SK-N-SH (cell line): Measurements from ENCODE around the gene RMI2. TPM values are rescaled to one million over a fixed set of nuclear protein-coding genes. Genes with fewer than 3 reads are reported as not detected.

ENCODE experiments used
- CTCF ChIA-PET: fragments of 300-600, 350-600 bp; formaldehyde crosslinking; extraction: SDS; loops from one replicate; lab custom pipeline; 2021; lab: Yijun Ruan, JAX
- POLR2A ChIA-PET: fragments of 350-600 bp; sonication (Branson Sonifier 250); formaldehyde crosslinking; extraction: SDS; loops from one replicate; lab custom pipeline; 2020; ENCODE audit warnings: antibody characterized with exemption, inconsistent platforms; lab: Yijun Ruan, JAX
- DNase-seq: peaks from one replicate; pipeline ENCODE4 v3.0.0; 2012
- H2AFZ ChIP-seq: fragments of 200-600 bp; sonication (generic); 2 replicates; pipeline ENCODE4 v1.8.1; 2016; ENCODE audit warnings: antibody characterized with exemption, mild to moderate bottlenecking, low read depth
- H3F3A ChIP-seq: fragments of 200-600 bp; sonication (generic); replicated peaks from 2 replicates; pipeline ENCODE3; 2016; ENCODE audit warnings: antibody characterized with exemption, mild to moderate bottlenecking; ENCODE audit not compliant: insufficient read depth
- H3K27ac ChIP-seq, 2 experiments: fragments of 200-500 bp in 1 of 2; fragments of 200-600 bp in 1 of 2; sonication (Bioruptor generic) in 1 of 2; sonication (generic), shearing (Covaris generic) in 1 of 2; 2 replicates each; pipeline versions ENCODE4 v1.5.1 to v1.6.1; 2014 to 2016; ENCODE audit warnings: low read depth in 2 of 2, inconsistent platforms in 1 of 2, low read length in 1 of 2, mild to moderate bottlenecking in 1 of 2, mixed read lengths in 1 of 2
- H3K27me3 ChIP-seq: fragments of 200-600 bp; sonication (generic), shearing (Covaris generic); 2 replicates; pipeline ENCODE4 v1.6.1; 2016; ENCODE audit warnings: mixed run types; ENCODE audit not compliant: insufficient read depth
- H3K36me3 ChIP-seq, 2 experiments: fragments of 200-500 bp in 1 of 2; fragments of 200-600 bp in 1 of 2; sonication (Bioruptor generic) in 1 of 2; sonication (generic) in 1 of 2; replicated peaks in 1 of 2; 2 replicates each; pipeline versions ENCODE3 to v1.5.1; 2014 to 2016; ENCODE audit warnings: low read length in 1 of 2, mild to moderate bottlenecking in 1 of 2; ENCODE audit not compliant: insufficient read depth in 2 of 2, control insufficient read depth in 1 of 2
- H3K4me1 ChIP-seq, 2 experiments: fragments of 200-500 bp in 1 of 2; fragments of 200-600 bp in 1 of 2; sonication (Bioruptor generic) in 1 of 2; sonication (generic), shearing (Covaris generic) in 1 of 2; 2 replicates each; pipeline versions ENCODE4 v1.5.1 to v1.6.1; 2014 to 2016; ENCODE audit warnings: low read depth in 1 of 2, low read length in 1 of 2, mixed run types in 1 of 2; ENCODE audit not compliant: insufficient read depth in 2 of 2, control insufficient read depth in 1 of 2
- H3K4me2 ChIP-seq: fragments of 200-600 bp; sonication (generic), shearing (Covaris generic); 2 replicates; pipeline ENCODE4 v1.6.1; 2017; ENCODE audit warnings: mixed run types
- H3K4me3 ChIP-seq, 2 experiments: fragments of 200-500 bp in 1 of 2; fragments of 200-600 bp in 1 of 2; sonication (Bioruptor generic) in 1 of 2; sonication (generic), shearing (Covaris generic) in 1 of 2; 2 replicates each; pipeline versions ENCODE4 v1.5.1 to v1.8.1; 2014 to 2016; ENCODE audit warnings: low read depth in 2 of 2, inconsistent platforms in 1 of 2, low read length in 1 of 2, mild to moderate bottlenecking in 1 of 2, mixed read lengths in 1 of 2, moderate library complexity in 1 of 2
- H3K79me2 ChIP-seq: fragments of 200-600 bp; sonication (generic); 2 replicates; pipeline ENCODE4 v1.8.1; 2017; ENCODE audit warnings: mild to moderate bottlenecking; ENCODE audit not compliant: insufficient read depth
- H3K9ac ChIP-seq: fragments of 200-600 bp; sonication (generic); 2 replicates; pipeline ENCODE4 v1.6.1; 2017; ENCODE audit warnings: mixed run types
- H3K9me2 ChIP-seq: fragments of 200-600 bp; sonication (generic); 2 replicates; pipeline ENCODE4 v1.6.1; 2017; ENCODE audit warnings: mixed run types
- H3K9me3 ChIP-seq: fragments of 200-600 bp; sonication (generic); 2 replicates; pipeline ENCODE4 v1.6.1; 2017; ENCODE audit warnings: mixed run types, mild to moderate bottlenecking, moderate library complexity
- H4K20me1 ChIP-seq: fragments of 200-600 bp; sonication (generic); 2 replicates; pipeline ENCODE4 v1.6.1; 2017; ENCODE audit warnings: mild to moderate bottlenecking, mixed run types; ENCODE audit not compliant: insufficient read depth
- CHD2 ChIP-seq: fragments of 150-350 bp; IDR thresholded peaks from 2 replicates; pipeline ENCODE4 v1.6.1; 2018; ENCODE audit warnings: low read length; ENCODE audit not compliant: partially characterized antibody
- EP300 ChIP-seq, 2 experiments: IDR thresholded peaks; 2 replicates each; pipeline versions ENCODE4 v1.4.0 to v1.6.1; 2012; ENCODE audit warnings: borderline replicate concordance in 1 of 2, low read depth in 1 of 2, low read length in 1 of 2
- EZH2phosphoT487 ChIP-seq: fragments of 200-600 bp; sonication (generic); IDR thresholded peaks from 2 replicates; pipeline ENCODE4 v1.6.1; 2017; ENCODE audit warnings: low read depth, mixed run types, mild to moderate bottlenecking, antibody characterized with exemption, moderate library complexity, borderline replicate concordance
- FOSL2 ChIP-seq: IDR thresholded peaks from 2 replicates; pipeline ENCODE4 v1.4.0; 2012; ENCODE audit warnings: low read depth, mild to moderate bottlenecking, moderate library complexity, borderline replicate concordance
- FOXJ3 ChIP-seq: sonication (generic); formaldehyde crosslinking; IDR thresholded peaks from 2 replicates; pipeline ENCODE4 v1.5.1; 2020; ENCODE audit warnings: mild to moderate bottlenecking, missing genetic modification reagents
- FOXM1 ChIP-seq: IDR thresholded peaks from 2 replicates; pipeline ENCODE4 v1.4.0; 2012; ENCODE audit warnings: low read depth, mild to moderate bottlenecking
- GABPA ChIP-seq: IDR thresholded peaks from 2 replicates; pipeline ENCODE4 v1.4.0; 2012; ENCODE audit warnings: low read depth, mild to moderate bottlenecking
- MEF2A ChIP-seq: IDR thresholded peaks from 2 replicates; pipeline ENCODE4 v1.4.0; 2012; ENCODE audit warnings: low read depth, borderline replicate concordance
- MXI1 ChIP-seq: IDR thresholded peaks from 2 replicates; pipeline ENCODE4 v1.6.1; 2012; ENCODE audit warnings: mild to moderate bottlenecking, low read depth, low read length, improper control_type of control experiment
- NRF1 ChIP-seq: IDR thresholded peaks from 2 replicates; pipeline ENCODE4 v1.6.1; 2012; ENCODE audit warnings: low read depth, mild to moderate bottlenecking, low read length
- PBX3 ChIP-seq: IDR thresholded peaks from 2 replicates; pipeline ENCODE4; 2012
- POLR2AphosphoS5 ChIP-seq: IDR thresholded peaks from 2 replicates; pipeline ENCODE4 v1.6.1; 2012; ENCODE audit warnings: low read depth, low read length
- SIN3A ChIP-seq: IDR thresholded peaks from 2 replicates; pipeline ENCODE4 v1.6.1; 2012; ENCODE audit warnings: low read depth, mild to moderate bottlenecking, low read length, moderate library complexity, borderline replicate concordance
- TCF12 ChIP-seq: IDR thresholded peaks from 2 replicates; pipeline ENCODE4 v1.4.0; 2012
- TEAD4 ChIP-seq: IDR thresholded peaks from 2 replicates; pipeline ENCODE4 v1.4.0; 2012; ENCODE audit warnings: mild to moderate bottlenecking, borderline replicate concordance; ENCODE audit not compliant: insufficient read depth
- WGBS: methylation state at CpG from one replicate; pipeline ENCODE4 v1.1.6; 2017; ENCODE audit warnings: low lambda C conversion rate; 5-methylcytosine and 5-hydroxymethylcytosine counted together
- polyA plus RNA-seq, 3 experiments: library from polyadenylated mRNA; depleted of rRNA; stranded (reverse); fragments of >200 nt; gene quantifications; 2 replicates each; pipeline ENCODE4 v1.2.3, GENCODE V29; 2012
- TF ChIP-seq, protein P1 (sequence below): IDR thresholded peaks from 2 replicates; pipeline ENCODE4 v1.4.0; 2012; ENCODE audit warnings: low read depth, borderline replicate concordance
- TF ChIP-seq, protein P2 (sequence below): IDR thresholded peaks from 2 replicates; pipeline ENCODE4 v1.4.0; 2012; ENCODE audit warnings: low read depth, borderline replicate concordance

The RMI2 gene
- polyA plus RNA-seq, 1 of the 3 experiments (the other 2 are of a cell fraction) = 8.5 TPM

DNA sequence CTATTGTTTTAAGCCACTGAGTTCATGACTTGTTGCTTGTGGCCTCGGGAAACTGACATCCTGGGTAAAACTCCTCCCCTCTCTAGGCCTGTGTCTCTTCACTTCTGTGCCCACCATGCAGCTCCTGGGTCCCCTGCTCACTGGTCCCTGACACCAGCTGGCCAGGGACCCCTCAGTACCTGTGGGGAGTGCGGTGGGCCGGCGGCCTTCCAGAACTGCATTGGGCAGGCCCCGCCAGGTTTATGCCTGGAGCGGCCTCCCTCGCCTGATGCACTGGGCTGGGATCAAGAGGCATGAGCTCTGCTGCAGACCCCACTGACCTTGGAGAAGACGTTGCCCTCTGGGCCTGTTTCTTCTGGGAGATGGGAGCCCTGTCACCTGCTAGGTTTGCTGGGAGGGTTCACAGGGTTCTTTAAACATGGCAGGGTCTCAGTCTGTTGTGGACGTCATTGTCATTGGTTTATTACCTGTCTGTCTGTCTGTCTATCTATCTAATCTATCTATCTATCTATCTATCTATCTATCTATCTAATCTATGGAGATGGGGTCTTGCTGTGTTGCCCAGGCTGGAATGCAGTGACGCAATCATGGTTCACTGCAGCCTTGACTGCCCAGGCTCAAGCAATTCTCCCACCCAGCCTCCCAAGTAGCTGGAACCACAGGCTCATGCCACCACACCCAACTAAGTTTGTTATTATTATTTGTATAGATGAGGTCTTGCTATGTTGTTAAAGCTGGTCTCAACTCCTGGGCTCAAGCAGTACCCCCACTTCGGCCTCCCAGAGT, 21.5 kb upstream of the RMI2 start (continued):
- no peak for TF ChIP-seq PBX3
- TF ChIP-seq FOXJ3 (CRISPR knock-in tag) = no peak
- TF ChIP-seq SIN3A = no peak
- TF ChIP-seq, protein P1, sequence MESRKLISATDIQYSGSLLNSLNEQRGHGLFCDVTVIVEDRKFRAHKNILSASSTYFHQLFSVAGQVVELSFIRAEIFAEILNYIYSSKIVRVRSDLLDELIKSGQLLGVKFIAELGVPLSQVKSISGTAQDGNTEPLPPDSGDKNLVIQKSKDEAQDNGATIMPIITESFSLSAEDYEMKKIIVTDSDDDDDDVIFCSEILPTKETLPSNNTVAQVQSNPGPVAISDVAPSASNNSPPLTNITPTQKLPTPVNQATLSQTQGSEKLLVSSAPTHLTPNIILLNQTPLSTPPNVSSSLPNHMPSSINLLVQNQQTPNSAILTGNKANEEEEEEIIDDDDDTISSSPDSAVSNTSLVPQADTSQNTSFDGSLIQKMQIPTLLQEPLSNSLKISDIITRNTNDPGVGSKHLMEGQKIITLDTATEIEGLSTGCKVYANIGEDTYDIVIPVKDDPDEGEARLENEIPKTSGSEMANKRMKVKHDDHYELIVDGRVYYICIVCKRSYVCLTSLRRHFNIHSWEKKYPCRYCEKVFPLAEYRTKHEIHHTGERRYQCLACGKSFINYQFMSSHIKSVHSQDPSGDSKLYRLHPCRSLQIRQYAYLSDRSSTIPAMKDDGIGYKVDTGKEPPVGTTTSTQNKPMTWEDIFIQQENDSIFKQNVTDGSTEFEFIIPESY = no peak
- TF ChIP-seq POLR2AphosphoS5 = no peak
- no peak for TF ChIP-seq MXI1

GRCh38 chr16:11325404-11326083, 19.7 kb upstream of the RMI2 start:
- H2AFZ ChIP-seq = no peak overlapping the region
- CTCF ChIA-PET = no interaction called here
- POLR2A ChIA-PET = no interaction called here

More at GRCh38 chr16:11325404-11326083, 19.7 kb upstream of the RMI2 start:
- Histone ChIP-seq H3K9me2 (no peaks in the 10 kb centered on the region), H3K27ac (no peak overlapping the region), H3K79me2 (no peaks in the 10 kb centered on the region), H3K9ac (no peak overlapping the region)
- TF ChIP-seq TCF12 = no peak
- TF ChIP-seq EP300 (IDR thresholded peaks at IDR 0.05; ENCODE audit: borderline replicate concordance in 1 of 2, low read depth in 1 of 2, low read length in 1 of 2) = no peak
- no peak for TF ChIP-seq MEF2A
- no peak for TF ChIP-seq POLR2AphosphoS5
- no peak for TF ChIP-seq CHD2
- TF ChIP-seq EZH2phosphoT487 = no peak
- TF ChIP-seq FOSL2 = no peak
- no peak for TF ChIP-seq FOXM1
- TF ChIP-seq NRF1 = no peak
- no peak for TF ChIP-seq GABPA
- no peak for TF ChIP-seq TEAD4
- TF ChIP-seq, protein P2, sequence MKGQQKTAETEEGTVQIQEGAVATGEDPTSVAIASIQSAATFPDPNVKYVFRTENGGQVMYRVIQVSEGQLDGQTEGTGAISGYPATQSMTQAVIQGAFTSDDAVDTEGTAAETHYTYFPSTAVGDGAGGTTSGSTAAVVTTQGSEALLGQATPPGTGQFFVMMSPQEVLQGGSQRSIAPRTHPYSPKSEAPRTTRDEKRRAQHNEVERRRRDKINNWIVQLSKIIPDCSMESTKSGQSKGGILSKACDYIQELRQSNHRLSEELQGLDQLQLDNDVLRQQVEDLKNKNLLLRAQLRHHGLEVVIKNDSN = no peak
- TF ChIP-seq, all 33 proteins: peak for 0
- no peaks in the 10 kb centered on the region for H3K36me3 ChIP-seq
- no peaks in the 10 kb centered on the region for H3K27me3 ChIP-seq
- WGBS = 77% methylated on average over 7 of the region's 10 CpGs
- H4K20me1 ChIP-seq = no peaks in the 10 kb centered on the region
- no peak overlapping the region for H3K4me2 ChIP-seq
- peaks cover 0 to 18% of the 10 kb centered on the region in 2 experiments; a peak in 3 of 4 replicates for H3K4me1 ChIP-seq
- H3K4me3 ChIP-seq = no peak overlapping the region
- H3K9me3 ChIP-seq = no peaks in the 10 kb centered on the region
- H3F3A ChIP-seq = peaks cover 18% of the 10 kb centered on the region
- DNase-seq = no peak
